H9 (cell line): Measurements from ENCODE around the gene DOCK2. TPM values are rescaled to one million over a fixed set of nuclear protein-coding genes. Genes with fewer than 3 reads are reported as not detected.

ENCODE experiments used
- DNase-seq: peaks from one replicate; pipeline ENCODE4 v3.0.0-alpha.2; 2017
- H2AFZ ChIP-seq: one replicate; pipeline ENCODE4 v1.6.1; 2013; ENCODE audit warnings: mild to moderate bottlenecking, low read length, control low read depth, moderate library complexity
- H2AK5ac ChIP-seq: 2 replicates; pipeline ENCODE4 v1.6.1; 2013; ENCODE audit warnings: low read length, control low read depth, mixed read lengths; ENCODE audit not compliant: insufficient read length
- H2BK120ac ChIP-seq: one replicate; pipeline ENCODE4 v1.6.1; 2013; ENCODE audit warnings: low read depth, mild to moderate bottlenecking, low read length, control low read depth, inconsistent platforms; ENCODE audit not compliant: poor library complexity, severe bottlenecking
- H2BK12ac ChIP-seq: 2 replicates; pipeline ENCODE4 v1.6.1; 2013; ENCODE audit warnings: low read length, control low read depth, mixed read lengths, low read depth; ENCODE audit not compliant: insufficient read length
- H2BK15ac ChIP-seq: 2 replicates; pipeline ENCODE4 v1.6.1; 2013; ENCODE audit warnings: low read depth, low read length, control low read depth
- H2BK20ac ChIP-seq: one replicate; pipeline ENCODE4 v1.6.1; 2013; ENCODE audit warnings: low read depth, mild to moderate bottlenecking, low read length, control low read depth, inconsistent platforms; ENCODE audit not compliant: poor library complexity, severe bottlenecking
- H2BK5ac ChIP-seq: 2 replicates; pipeline ENCODE4 v1.6.1; 2013; ENCODE audit warnings: low read length, control low read depth, mixed read lengths; ENCODE audit not compliant: insufficient read length
- H3K14ac ChIP-seq: 2 replicates; pipeline ENCODE4 v1.6.1; 2013; ENCODE audit warnings: low read length, control low read depth; ENCODE audit not compliant: insufficient read depth
- H3K18ac ChIP-seq: 2 replicates; pipeline ENCODE4 v1.6.1; 2013; ENCODE audit warnings: low read depth, mild to moderate bottlenecking, mixed read lengths, low read length, control low read depth; ENCODE audit not compliant: insufficient read length
- H3K23ac ChIP-seq: 2 replicates; pipeline ENCODE4 v1.6.1; 2013; ENCODE audit warnings: low read length, control low read depth, mixed read lengths, low read depth; ENCODE audit not compliant: insufficient read length
- H3K23me2 ChIP-seq: 2 replicates; pipeline ENCODE4 v1.6.1; 2013; ENCODE audit warnings: low read depth, mild to moderate bottlenecking, mixed read lengths, low read length, control low read depth; ENCODE audit not compliant: insufficient read length, poor library complexity, severe bottlenecking
- H3K27ac ChIP-seq: 2 replicates; pipeline ENCODE4 v1.5.1; 2013; ENCODE audit warnings: low read length, control low read depth, mixed read lengths, low read depth; ENCODE audit not compliant: insufficient read length
- H3K27me3 ChIP-seq: 2 replicates; pipeline ENCODE4 v1.6.1; 2013; ENCODE audit warnings: low read length, control low read depth, inconsistent platforms; ENCODE audit not compliant: insufficient read depth
- H3K4ac ChIP-seq: 2 replicates; pipeline ENCODE4 v1.6.1; 2013; ENCODE audit warnings: low read depth, mild to moderate bottlenecking, control low read depth, inconsistent platforms, low read length, moderate library complexity
- H3K4me1 ChIP-seq: 2 replicates; pipeline ENCODE4 v1.6.1; 2013; ENCODE audit warnings: low read length, control low read depth, inconsistent platforms; ENCODE audit not compliant: insufficient read depth
- H3K4me2 ChIP-seq: 2 replicates; pipeline ENCODE4 v1.6.1; 2013; ENCODE audit warnings: low read length, control low read depth, mixed read lengths; ENCODE audit not compliant: insufficient read length, insufficient read depth
- H3K56ac ChIP-seq: 2 replicates; pipeline ENCODE4 v1.6.1; 2013; ENCODE audit warnings: low read depth, mild to moderate bottlenecking, mixed read lengths, low read length, control low read depth; ENCODE audit not compliant: insufficient read length
- H3K79me1 ChIP-seq: 2 replicates; pipeline ENCODE4 v1.6.1; 2013; ENCODE audit warnings: low read depth, mild to moderate bottlenecking, moderate library complexity, low read length, control low read depth, inconsistent platforms; ENCODE audit not compliant: insufficient read depth, poor library complexity, severe bottlenecking
- H3K79me2 ChIP-seq: 2 replicates; pipeline ENCODE4 v1.6.1; 2013; ENCODE audit warnings: low read length, control low read depth, inconsistent platforms; ENCODE audit not compliant: insufficient read depth
- H3K9ac ChIP-seq: 2 replicates; pipeline ENCODE4 v1.6.1; 2013; ENCODE audit warnings: low read length, control low read depth, mixed read lengths; ENCODE audit not compliant: insufficient read length; ENCODE audit errors: extremely low read depth
- H3K9me3 ChIP-seq: one replicate; pipeline ENCODE4 v1.6.1; 2013; ENCODE audit warnings: low read depth, low read length, inconsistent platforms; ENCODE audit not compliant: control insufficient read depth
- H3T11ph ChIP-seq: one replicate; pipeline ENCODE4 v1.6.1; 2013; ENCODE audit warnings: mild to moderate bottlenecking, low read length, control low read depth, inconsistent platforms
- H4K20me1 ChIP-seq: one replicate; pipeline ENCODE4 v1.6.1; 2013; ENCODE audit not compliant: control insufficient read depth, insufficient read length, insufficient read depth
- H4K5ac ChIP-seq: 2 replicates; pipeline ENCODE4 v1.6.1; 2013; ENCODE audit warnings: low read depth, mild to moderate bottlenecking, mixed read lengths, low read length, control low read depth; ENCODE audit not compliant: insufficient read length
- H4K8ac ChIP-seq: replicated peaks from 2 replicates; pipeline ENCODE4 v1.6.1; 2013; ENCODE audit warnings: low read length, control low read depth, mixed read lengths, low read depth; ENCODE audit not compliant: insufficient read length
- H4K91ac ChIP-seq: 2 replicates; pipeline ENCODE4 v1.6.1; 2013; ENCODE audit warnings: low read depth, mild to moderate bottlenecking, moderate library complexity, mixed read lengths, low read length, control low read depth; ENCODE audit not compliant: insufficient read length
- H3K27ac Mint-ChIP-seq, 3 experiments: 2 replicates in 2 of 3; 3 replicates in 1 of 3; pipeline ENCODE4 v1.8.0; 2020 to 2021; ENCODE audit warnings: mixed read lengths in 3 of 3, mild to moderate bottlenecking in 1 of 3, moderate library complexity in 1 of 3
- H3K27me3 Mint-ChIP-seq: 2 replicates; pipeline ENCODE4 v1.8.0; 2021; ENCODE audit warnings: low read depth, mild to moderate bottlenecking, moderate library complexity, mixed read lengths
- H3K36me3 Mint-ChIP-seq, 3 experiments: 2 replicates in 2 of 3; 3 replicates in 1 of 3; pipeline ENCODE4 v1.8.0; 2020 to 2021; ENCODE audit warnings: low read depth in 3 of 3, mixed read lengths in 3 of 3; ENCODE audit not compliant: insufficient read depth in 1 of 3
- H3K4me1 Mint-ChIP-seq, 2 experiments: 2 replicates each; pipeline ENCODE4 v1.8.0; 2020; ENCODE audit warnings: mixed read lengths in 2 of 2
- H3K4me3 Mint-ChIP-seq, 2 experiments: 2 replicates in 1 of 2; 3 replicates in 1 of 2; pipeline ENCODE4 v1.8.0; 2020 to 2021; ENCODE audit warnings: mild to moderate bottlenecking in 2 of 2, mixed read lengths in 2 of 2, moderate library complexity in 1 of 2
- H3K9me3 Mint-ChIP-seq, 2 experiments: 2 replicates in 1 of 2; 3 replicates in 1 of 2; pipeline ENCODE4 v1.8.0; 2020; ENCODE audit warnings: mild to moderate bottlenecking in 2 of 2, mixed read lengths in 2 of 2, moderate library complexity in 1 of 2
- CTCF ChIP-seq: fragments of 200-600 bp; sonication (generic); conservative IDR thresholded peaks from 3 replicates; pipeline ENCODE4 v1.8.0; 2021; ENCODE audit warnings: antibody characterized with exemption, mild to moderate bottlenecking
- WGBS: extraction: QIAGEN DNeasy Blood & Tissue Kit; methylation state at CpG from one replicate; pipeline ENCODE4 v1.1.7; 2013; ENCODE audit warnings: missing lambda C conversion rate, low lambda C conversion rate, mixed read lengths; ENCODE audit not compliant: insufficient read length; ENCODE audit errors: extremely low coverage; 5-methylcytosine and 5-hydroxymethylcytosine counted together
- total RNA-seq: library from RNA; stranded (reverse); gene quantifications from 2 replicates; pipeline ENCODE4 v1.2.1, GENCODE V29; 2021

Gene DOCK2
- total RNA-seq, 1 experiment from 2014 or later = 7.8 TPM

DNA sequence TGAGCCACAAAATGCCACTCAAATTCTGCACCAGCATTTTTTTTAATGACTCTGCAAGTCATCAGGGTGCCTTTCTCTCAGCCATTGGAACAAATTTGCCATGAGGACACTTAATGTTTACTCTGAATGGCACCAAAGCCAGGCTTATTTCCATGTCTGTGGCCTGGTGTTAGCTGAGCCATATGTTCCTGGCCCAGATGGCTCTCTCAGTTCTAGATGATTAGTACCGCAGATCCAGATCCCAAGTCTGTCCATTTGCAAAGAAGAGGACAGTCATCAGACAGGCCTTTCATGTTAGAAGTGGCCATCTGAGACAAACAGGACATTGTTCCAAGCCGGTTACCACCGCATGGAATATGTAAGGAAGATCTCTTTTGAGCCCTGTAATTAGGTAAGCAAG is 272.9 kb downstream of the DOCK2 start:
- no peak for DNase-seq
- Mint-ChIP-seq H3K27me3 (no peaks in the 10 kb centered on the region), H3K9me3 (no peaks in the 10 kb centered on the region), H3K36me3 (no peaks in the 10 kb centered on the region), H3K4me1 (peaks cover 9 to 11% of the 10 kb centered on the region in 2 experiments), H3K4me3 (no peak overlapping the region), H3K27ac (no peak overlapping the region)
- H3K23ac ChIP-seq = no peak overlapping the region
- H2BK15ac ChIP-seq = no peak overlapping the region
- no peaks in the 10 kb centered on the region for H3K27me3 ChIP-seq
- H3K4ac ChIP-seq = no peak overlapping the region
- H4K8ac ChIP-seq = no peak overlapping the region
- H2BK12ac ChIP-seq = no peak overlapping the region
- no peaks in the 10 kb centered on the region for H3K9me3 ChIP-seq
- no peaks in the 10 kb centered on the region for H4K20me1 ChIP-seq
- no peaks in the 10 kb centered on the region for H3K4me1 ChIP-seq
- H3T11ph ChIP-seq = no peak overlapping the region
- no peak overlapping the region for H3K18ac ChIP-seq
- no peak overlapping the region for H3K27ac ChIP-seq
- H4K5ac ChIP-seq = no peak overlapping the region
- no peaks in the 10 kb centered on the region for H3K23me2 ChIP-seq
- no peak overlapping the region for H2BK5ac ChIP-seq
- no peak overlapping the region for H2BK120ac ChIP-seq
- no CpG with 5 or more reads among the region's 3 CpGs for WGBS
- no peak overlapping the region for H2AFZ ChIP-seq
- H4K91ac ChIP-seq = no peak overlapping the region
- no peaks in the 10 kb centered on the region for H3K79me1 ChIP-seq
- H2AK5ac ChIP-seq = no peak overlapping the region
- TF ChIP-seq CTCF = no peak
- H3K14ac ChIP-seq = no peak overlapping the region
- no peak overlapping the region for H3K4me2 ChIP-seq
- H3K56ac ChIP-seq = no peak overlapping the region
- H3K79me2 ChIP-seq = no peaks in the 10 kb centered on the region
- no peak overlapping the region for H3K9ac ChIP-seq
- no peak overlapping the region for H2BK20ac ChIP-seq
